Activated B cell treated with CpG ODN at 0.5 μM for 24 hours (primary cell): Measurements from ENCODE around the gene RASA1. TPM values are rescaled to one million over a fixed set of nuclear protein-coding genes. Genes with fewer than 3 reads are reported as not detected.

ENCODE experiments used
- ATAC-seq: fragments of 200-7000 bp; cut with Tn5 transposase; one replicate; pipeline ENCODE4 v1.10.0; 2021; ENCODE audit warnings: low read depth, mild to moderate bottlenecking, moderate library complexity
- CTCF ChIA-PET: fragments of 350-600 bp; sonication (Branson Sonifier 250); formaldehyde crosslinking; loops from one replicate; lab custom pipeline; 2021; ENCODE audit warnings: antibody characterized with exemption; lab: Charles Lee
- POLR2A ChIA-PET: fragments of 350-600 bp; sonication (Branson Sonifier 250); formaldehyde crosslinking; loops from one replicate; lab custom pipeline; 2021; ENCODE audit warnings: antibody characterized with exemption; lab: Charles Lee
- DNase-seq: peaks from one replicate; pipeline ENCODE4 v3.0.0; 2022
- H3K27ac Mint-ChIP-seq: one replicate; pipeline ENCODE4 v1.8.0; 2020; ENCODE audit warnings: mixed read lengths
- H3K27me3 Mint-ChIP-seq: one replicate; pipeline ENCODE4 v1.8.0; 2021; ENCODE audit warnings: mixed read lengths
- H3K36me3 Mint-ChIP-seq: one replicate; pipeline ENCODE4 v1.8.0; 2021; ENCODE audit warnings: low read depth, mixed read lengths
- H3K4me1 Mint-ChIP-seq: one replicate; pipeline ENCODE4 v1.8.0; 2021; ENCODE audit warnings: mixed read lengths
- H3K4me3 Mint-ChIP-seq: one replicate; pipeline ENCODE4 v1.8.0; 2020; ENCODE audit warnings: mild to moderate bottlenecking, mixed read lengths
- H3K9me3 Mint-ChIP-seq: one replicate; pipeline ENCODE4 v1.8.0; 2020; ENCODE audit warnings: mixed read lengths
- intact Hi-C: fragments of 100-400 bp; cut with micrococcal nuclease; formaldehyde crosslinking; loops from one replicate; pipeline ENCODE4 v1.15.1; 2024
- total RNA-seq: library from RNA; stranded (reverse); gene quantifications from 2 replicates; pipeline ENCODE4 v1.2.3, GENCODE V29; 2022
- TF ChIP-seq, protein P1 (sequence below): fragments of 200-600 bp; IDR thresholded peaks from one replicate; pipeline ENCODE4 v1.8.0; 2022; ENCODE audit warnings: antibody characterized with exemption, mild to moderate bottlenecking

Gene RASA1
- total RNA-seq, 1 donor from 2014 or later, result 28.8 TPM

DNA sequence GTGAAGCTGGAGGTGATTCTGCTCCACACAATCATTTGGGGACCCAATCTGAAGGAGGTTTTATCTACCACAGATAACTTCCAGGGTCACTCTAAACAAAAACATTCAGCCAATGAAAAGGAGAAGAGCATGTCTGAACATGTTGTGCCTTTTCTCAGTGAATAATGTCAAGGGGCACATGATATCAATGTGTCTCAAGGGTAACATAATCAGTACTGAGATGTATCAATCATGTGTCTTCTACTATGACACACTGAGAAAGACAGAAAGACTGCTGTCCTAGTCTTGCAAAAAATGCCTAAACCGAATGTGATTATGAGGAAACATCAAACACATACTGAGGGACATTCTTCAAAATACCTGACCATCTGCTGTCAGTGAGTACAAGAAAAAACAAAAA is 25.4 kb upstream of the RASA1 start:
- ATAC-seq, result no peak
- no peaks in the 10 kb centered on the region for H3K4me1 Mint-ChIP-seq
- CTCF ChIA-PET, result no interaction called here
- H3K4me3 Mint-ChIP-seq, result no peak overlapping the region
- POLR2A ChIA-PET, result no interaction called here
- TF ChIP-seq, protein P1, sequence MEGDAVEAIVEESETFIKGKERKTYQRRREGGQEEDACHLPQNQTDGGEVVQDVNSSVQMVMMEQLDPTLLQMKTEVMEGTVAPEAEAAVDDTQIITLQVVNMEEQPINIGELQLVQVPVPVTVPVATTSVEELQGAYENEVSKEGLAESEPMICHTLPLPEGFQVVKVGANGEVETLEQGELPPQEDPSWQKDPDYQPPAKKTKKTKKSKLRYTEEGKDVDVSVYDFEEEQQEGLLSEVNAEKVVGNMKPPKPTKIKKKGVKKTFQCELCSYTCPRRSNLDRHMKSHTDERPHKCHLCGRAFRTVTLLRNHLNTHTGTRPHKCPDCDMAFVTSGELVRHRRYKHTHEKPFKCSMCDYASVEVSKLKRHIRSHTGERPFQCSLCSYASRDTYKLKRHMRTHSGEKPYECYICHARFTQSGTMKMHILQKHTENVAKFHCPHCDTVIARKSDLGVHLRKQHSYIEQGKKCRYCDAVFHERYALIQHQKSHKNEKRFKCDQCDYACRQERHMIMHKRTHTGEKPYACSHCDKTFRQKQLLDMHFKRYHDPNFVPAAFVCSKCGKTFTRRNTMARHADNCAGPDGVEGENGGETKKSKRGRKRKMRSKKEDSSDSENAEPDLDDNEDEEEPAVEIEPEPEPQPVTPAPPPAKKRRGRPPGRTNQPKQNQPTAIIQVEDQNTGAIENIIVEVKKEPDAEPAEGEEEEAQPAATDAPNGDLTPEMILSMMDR, result no peak
- no peaks in the 10 kb centered on the region for H3K36me3 Mint-ChIP-seq
- H3K27me3 Mint-ChIP-seq, result no peaks in the 10 kb centered on the region
- H3K9me3 Mint-ChIP-seq, result no peaks in the 10 kb centered on the region
- H3K27ac Mint-ChIP-seq, result no peak overlapping the region
- intact Hi-C loops, result no loop called here
- no peak for DNase-seq

DNA sequence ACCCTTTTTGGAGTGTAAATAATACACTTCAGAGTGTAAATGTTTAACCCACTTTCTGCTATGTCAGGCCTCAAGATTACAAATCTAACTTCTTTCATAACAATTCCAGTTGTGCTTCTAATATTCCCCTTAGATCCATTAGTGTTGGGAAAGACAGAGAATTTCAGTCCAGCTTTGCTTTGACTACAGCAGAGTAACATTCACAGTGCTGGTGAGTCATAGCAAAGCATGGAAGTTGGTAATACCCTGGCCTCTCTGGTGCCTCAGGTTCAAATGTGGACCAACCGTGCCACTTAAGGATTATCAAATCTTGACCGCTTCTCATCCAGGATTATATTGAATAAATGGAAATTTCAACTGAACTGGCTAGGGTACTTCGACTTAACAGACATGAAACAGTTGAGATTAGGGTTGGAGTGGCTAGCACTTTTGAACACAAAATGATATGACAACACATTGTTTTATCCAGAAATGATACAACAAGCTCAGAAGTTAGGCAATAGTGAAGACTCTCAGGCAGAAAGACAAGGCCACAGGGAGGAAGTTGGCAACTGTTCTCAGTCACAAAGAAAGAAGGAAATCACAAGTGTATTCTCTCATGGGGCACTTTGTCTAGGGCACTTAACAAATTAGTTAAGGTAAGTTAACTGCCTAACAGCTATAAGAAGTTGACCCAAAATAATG is 24.4 kb upstream of the RASA1 start:
- H3K27ac Mint-ChIP-seq, result no peak overlapping the region
- DNase-seq (no peak), ATAC-seq (no peak)
- no peaks in the 10 kb centered on the region for H3K27me3 Mint-ChIP-seq
- no peaks in the 10 kb centered on the region for H3K36me3 Mint-ChIP-seq
- intact Hi-C loops, result no loop called here
- ChIA-PET POLR2A (interaction anchor here (1.0 kb wide), 1 partner anchor 24 kb away, joined by 3 read pairs; the partner anchor contains the start of gene RASA1), CTCF (interaction anchor here (1.4 kb wide), 1 partner anchor 12 kb away, joined by 3 read pairs; no protein-coding TSS in a partner anchor)
- no peak overlapping the region for H3K4me3 Mint-ChIP-seq
- TF ChIP-seq, protein P1, result no peak
- no peaks in the 10 kb centered on the region for H3K9me3 Mint-ChIP-seq
- no peaks in the 10 kb centered on the region for H3K4me1 Mint-ChIP-seq

DNA sequence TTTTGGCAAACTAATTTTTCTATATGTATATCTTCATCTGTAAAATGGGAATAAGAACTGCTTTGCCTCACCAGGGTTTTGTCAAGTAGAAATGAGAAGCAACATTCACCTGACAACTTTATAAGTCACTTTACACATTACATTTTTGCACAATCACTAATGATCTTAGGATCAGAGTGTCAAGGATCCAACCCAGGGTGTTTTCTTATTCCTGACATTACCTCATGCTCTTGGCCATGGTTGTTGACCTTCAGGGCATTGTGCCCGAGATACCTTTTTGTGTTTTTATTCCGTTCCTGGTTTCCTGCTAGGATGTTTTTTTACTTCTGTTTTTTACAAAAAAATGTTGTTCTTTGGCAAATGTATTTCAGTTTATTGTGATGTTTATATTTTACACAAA is 22.2 kb upstream of the RASA1 start:
- CTCF ChIA-PET, result no interaction called here
- ATAC-seq (no peak), DNase-seq (no peak)
- H3K9me3 Mint-ChIP-seq, result no peaks in the 10 kb centered on the region
- TF ChIP-seq, protein P1, result no peak
- no peak overlapping the region for H3K4me3 Mint-ChIP-seq
- H3K4me1 Mint-ChIP-seq, result no peaks in the 10 kb centered on the region
- H3K27ac Mint-ChIP-seq, result no peak overlapping the region
- POLR2A ChIA-PET, result no interaction called here
- no peaks in the 10 kb centered on the region for H3K27me3 Mint-ChIP-seq
- no peaks in the 10 kb centered on the region for H3K36me3 Mint-ChIP-seq
- intact Hi-C loops, result no loop called here

DNA sequence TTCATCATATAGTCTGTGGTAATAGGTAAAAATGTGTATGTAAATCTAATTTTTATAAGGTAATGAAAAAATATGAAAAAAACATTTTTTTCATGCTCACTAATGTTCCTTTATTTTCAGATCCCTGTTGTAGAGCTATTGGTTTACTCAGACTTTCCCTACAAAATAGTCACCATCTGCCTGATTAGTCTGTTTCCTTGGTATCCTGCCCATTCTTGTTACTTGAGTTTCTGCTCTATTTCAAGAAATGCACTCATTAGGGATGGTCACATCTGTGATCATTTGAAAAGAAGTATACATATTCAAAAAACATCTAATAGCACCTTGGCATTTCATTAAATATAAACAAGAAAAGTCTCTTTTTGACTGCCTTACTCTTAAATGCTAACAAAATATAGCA is 21.6 kb upstream of the RASA1 start:
- no peaks in the 10 kb centered on the region for H3K36me3 Mint-ChIP-seq
- H3K27ac Mint-ChIP-seq, result no peak overlapping the region
- ATAC-seq (no peak), DNase-seq (no peak)
- TF ChIP-seq, protein P1, result no peak
- CTCF ChIA-PET, result no interaction called here
- no peaks in the 10 kb centered on the region for H3K4me1 Mint-ChIP-seq
- intact Hi-C loops, result no loop called here
- H3K27me3 Mint-ChIP-seq, result no peaks in the 10 kb centered on the region
- POLR2A ChIA-PET, result no interaction called here
- H3K9me3 Mint-ChIP-seq, result no peaks in the 10 kb centered on the region
- no peak overlapping the region for H3K4me3 Mint-ChIP-seq

DNA sequence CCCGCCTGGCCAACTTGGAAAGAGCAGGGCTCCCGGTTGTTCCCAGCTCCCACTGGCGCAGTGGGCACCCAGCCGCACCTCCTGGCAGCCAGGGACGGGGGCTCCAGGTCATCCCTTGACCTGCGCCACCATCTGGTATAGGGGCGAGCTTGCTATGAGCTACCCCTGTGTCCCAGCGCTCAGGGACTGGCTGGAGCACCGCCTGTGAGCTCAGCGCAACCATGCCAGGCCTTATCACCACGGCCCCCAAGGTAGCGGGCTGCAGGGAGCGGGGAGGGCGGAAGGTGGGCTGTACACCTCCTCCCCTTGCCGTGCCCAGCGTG is 15.4 kb upstream of the RASA1 start:
- Mint-ChIP-seq H3K36me3 (no peaks in the 10 kb centered on the region), H3K27me3 (no peaks in the 10 kb centered on the region), H3K4me1 (no peaks in the 10 kb centered on the region), H3K4me3 (no peak overlapping the region), H3K9me3 (no peaks in the 10 kb centered on the region), H3K27ac (no peak overlapping the region)
- intact Hi-C loops, result no loop called here
- ChIA-PET CTCF (no interaction called here), POLR2A (no interaction called here)
- TF ChIP-seq, protein P1, result no peak
- ATAC-seq (no peak), DNase-seq (no peak)
